ENCODE data around the gene SORCS2.

Gene SORCS2

GRCh38 chr4:7647600-7648543 lies 455.5 kb downstream of the SORCS2 start:
- H3K36me3 ChIP-seq (ENCODE audit: control insufficient read depth in 2 of 2, insufficient read depth in 1 of 2, low read length in 2 of 2) = no peaks in the 10 kb centered on the region
- H3K4me3 ChIP-seq (ENCODE audit: low read depth, low read length) = no peak overlapping the region
- POLR2A ChIA-PET = no interaction called here
- TF ChIP-seq ZNF140 (tag by site-specific recombination; IDR thresholded peaks at IDR 0.05) (no peak), ZNF785 (tag by site-specific recombination; IDR thresholded peaks at IDR 0.05) (no peak), ZFHX2 (tag by site-specific recombination; conservative IDR thresholded peaks at IDR 0.05) (peak; percentile 35)
- H3K4me1 ChIP-seq (ENCODE audit: control insufficient read depth, insufficient read depth, low read length) = no peaks in the 10 kb centered on the region
- no peaks in the 10 kb centered on the region for H3K9me3 ChIP-seq (ENCODE audit: control insufficient read depth, insufficient read depth, low read depth, low read length)
- H3K27ac ChIP-seq (ENCODE audit: extremely low read depth, low read depth, low read length) = no peak overlapping the region
- CTCF ChIA-PET = interaction anchor here (0.5 kb wide), 1 partner anchor 318 kb away, joined by 4 read pairs; no protein-coding TSS in a partner anchor

- Histone ChIP-seq H3K4me3 (ENCODE audit: low read depth, low read length) (no peak overlapping the region), H3K36me3 (ENCODE audit: control insufficient read depth in 2 of 2, insufficient read depth in 1 of 2, low read length in 2 of 2) (no peaks in the 10 kb centered on the region), H3K27ac (ENCODE audit: extremely low read depth, low read depth, low read length) (no peak overlapping the region), H3K9me3 (ENCODE audit: control insufficient read depth, insufficient read depth, low read depth, low read length) (no peaks in the 10 kb centered on the region), H3K4me1 (ENCODE audit: control insufficient read depth, insufficient read depth, low read length) (no peaks in the 10 kb centered on the region)
- ChIA-PET CTCF (interaction anchor here (0.5 kb wide), 1 partner anchor 319 kb away, joined by 4 read pairs; no protein-coding TSS in a partner anchor), POLR2A (no interaction called here)
- TF ChIP-seq ZNF704 (tag by site-specific recombination; IDR thresholded peaks at IDR 0.05) (no peak), SALL2 (tag by site-specific recombination; IDR thresholded peaks at IDR 0.05; ENCODE audit: borderline replicate concordance) (no peak), ZNF292 (tag by site-specific recombination; IDR thresholded peaks at IDR 0.05; ENCODE audit: borderline replicate concordance, low read depth) (no peak)
Observed at GRCh38 chr4:7648544-7649395, 456.4 kb downstream of the SORCS2 start.

GRCh38 chr4:7649411-7649740 lies 457.0 kb downstream of the SORCS2 start:
- CTCF ChIA-PET = no interaction called here
- Histone ChIP-seq H3K27ac (ENCODE audit: extremely low read depth, low read depth, low read length) (no peak overlapping the region), H3K4me1 (ENCODE audit: control insufficient read depth, insufficient read depth, low read length) (no peaks in the 10 kb centered on the region), H3K4me3 (ENCODE audit: low read depth, low read length) (no peak overlapping the region), H3K36me3 (ENCODE audit: control insufficient read depth in 2 of 2, insufficient read depth in 1 of 2, low read length in 2 of 2) (no peaks in the 10 kb centered on the region), H3K9me3 (ENCODE audit: control insufficient read depth, insufficient read depth, low read depth, low read length) (no peaks in the 10 kb centered on the region)
- POLR2A ChIA-PET = no interaction called here
- TF ChIP-seq ZNF830 (tag by site-specific recombination; IDR thresholded peaks at IDR 0.05; ENCODE audit: low read depth) (no peak), ZNF580 (tag by site-specific recombination; IDR thresholded peaks at IDR 0.05) (no peak), ZNF292 (tag by site-specific recombination; IDR thresholded peaks at IDR 0.05; ENCODE audit: borderline replicate concordance, low read depth) (no peak), ZNF639 (tag by site-specific recombination; IDR thresholded peaks at IDR 0.05) (no peak)

- ChIA-PET CTCF (interaction anchor here (1.0 to 1.5 kb wide), 3 partner anchors 10 to 315 kb away, joined by 3 read pairs; no protein-coding TSS in a partner anchor), POLR2A (no interaction called here)
- TF ChIP-seq ZSCAN16 (tag by site-specific recombination; IDR thresholded peaks at IDR 0.05) (no peak), TSHZ1 (tag by site-specific recombination; IDR thresholded peaks at IDR 0.05; ENCODE audit: borderline replicate concordance) (no peak), PRDM1 (tag by site-specific recombination; IDR thresholded peaks at IDR 0.05) (no peak), ZNF174 (tag by site-specific recombination; IDR thresholded peaks at IDR 0.05) (no peak), ZNF169 (tag by site-specific recombination; IDR thresholded peaks at IDR 0.05) (no peak), ZNF202 (tag by site-specific recombination; IDR thresholded peaks at IDR 0.05; ENCODE audit: borderline replicate concordance) (no peak)
Observed at GRCh38 chr4:7649741-7650531, 457.6 kb downstream of the SORCS2 start.

More at GRCh38 chr4:7649741-7650531, 457.6 kb downstream of the SORCS2 start:
- Histone ChIP-seq H3K4me3 (ENCODE audit: low read depth, low read length) (no peak overlapping the region), H3K36me3 (ENCODE audit: control insufficient read depth in 2 of 2, insufficient read depth in 1 of 2, low read length in 2 of 2) (no peaks in the 10 kb centered on the region), H3K27ac (ENCODE audit: extremely low read depth, low read depth, low read length) (no peak overlapping the region), H3K9me3 (ENCODE audit: control insufficient read depth, insufficient read depth, low read depth, low read length) (no peaks in the 10 kb centered on the region), H3K4me1 (ENCODE audit: control insufficient read depth, insufficient read depth, low read length) (no peaks in the 10 kb centered on the region)

Data from HEK293 (cell line).